Right kidney (tissue), 1 donor: ENCODE data around the gene LSP1.

ENCODE experiments used
- DNase-seq: peaks from one replicate; pipeline ENCODE4 v3.0.0-alpha.2; 2016

Gene LSP1

DNA sequence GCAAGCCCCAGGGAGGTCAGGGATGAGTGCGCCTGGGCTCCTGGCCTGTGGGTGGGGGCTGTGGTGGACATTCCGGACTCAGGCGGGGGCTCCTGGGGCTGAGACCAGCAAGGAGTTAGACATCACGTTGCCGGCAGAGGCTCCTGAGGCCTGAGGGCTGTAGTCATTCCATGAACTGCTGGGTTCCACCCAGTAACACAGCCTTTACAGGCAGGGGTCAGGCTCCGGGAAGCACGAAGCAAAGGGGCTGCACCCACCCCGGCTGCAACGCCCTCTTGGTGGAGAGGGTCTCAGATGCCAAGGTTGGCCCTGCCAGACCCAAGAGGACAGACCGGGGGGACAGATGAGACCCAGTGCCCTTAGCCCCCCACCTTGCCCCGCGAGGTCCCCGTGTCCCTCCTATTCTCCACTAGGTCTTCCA, 75.6 kb downstream of the LSP1 start:
- no peak for DNase-seq

DNA sequence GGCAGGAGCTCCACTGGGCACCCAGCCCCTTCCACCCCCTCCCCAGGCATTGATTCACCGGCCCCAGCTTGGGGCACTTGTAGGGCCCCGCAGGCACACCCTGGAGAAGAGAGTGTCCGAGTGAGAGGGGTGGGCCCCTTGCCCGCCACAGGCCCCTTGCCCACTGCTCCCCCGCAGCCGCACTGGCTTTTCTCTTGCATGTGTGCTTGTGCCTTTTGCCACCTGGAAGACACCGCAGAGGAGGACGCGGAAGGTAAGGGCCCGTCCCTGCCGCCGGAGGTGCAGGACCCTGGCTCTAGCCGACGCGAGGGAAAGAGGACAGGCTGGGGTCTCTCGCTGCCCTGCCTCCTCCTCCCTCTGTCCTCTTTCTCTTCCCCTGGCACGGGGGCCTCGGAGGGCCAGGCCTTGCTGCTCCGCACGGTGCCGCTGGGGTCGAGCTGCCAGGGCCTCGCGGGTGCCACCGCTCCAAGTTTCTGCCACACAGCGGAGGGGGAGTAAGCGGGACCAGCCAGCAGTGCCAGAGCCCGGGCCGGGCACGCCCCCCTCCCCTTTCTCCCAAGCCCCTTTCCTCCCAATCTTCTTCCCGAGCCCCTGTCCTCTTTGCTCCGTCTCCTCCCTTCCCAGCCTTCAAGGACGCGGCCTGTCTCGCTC, 76.1 kb downstream of the LSP1 start:
- no peak for DNase-seq

DNA sequence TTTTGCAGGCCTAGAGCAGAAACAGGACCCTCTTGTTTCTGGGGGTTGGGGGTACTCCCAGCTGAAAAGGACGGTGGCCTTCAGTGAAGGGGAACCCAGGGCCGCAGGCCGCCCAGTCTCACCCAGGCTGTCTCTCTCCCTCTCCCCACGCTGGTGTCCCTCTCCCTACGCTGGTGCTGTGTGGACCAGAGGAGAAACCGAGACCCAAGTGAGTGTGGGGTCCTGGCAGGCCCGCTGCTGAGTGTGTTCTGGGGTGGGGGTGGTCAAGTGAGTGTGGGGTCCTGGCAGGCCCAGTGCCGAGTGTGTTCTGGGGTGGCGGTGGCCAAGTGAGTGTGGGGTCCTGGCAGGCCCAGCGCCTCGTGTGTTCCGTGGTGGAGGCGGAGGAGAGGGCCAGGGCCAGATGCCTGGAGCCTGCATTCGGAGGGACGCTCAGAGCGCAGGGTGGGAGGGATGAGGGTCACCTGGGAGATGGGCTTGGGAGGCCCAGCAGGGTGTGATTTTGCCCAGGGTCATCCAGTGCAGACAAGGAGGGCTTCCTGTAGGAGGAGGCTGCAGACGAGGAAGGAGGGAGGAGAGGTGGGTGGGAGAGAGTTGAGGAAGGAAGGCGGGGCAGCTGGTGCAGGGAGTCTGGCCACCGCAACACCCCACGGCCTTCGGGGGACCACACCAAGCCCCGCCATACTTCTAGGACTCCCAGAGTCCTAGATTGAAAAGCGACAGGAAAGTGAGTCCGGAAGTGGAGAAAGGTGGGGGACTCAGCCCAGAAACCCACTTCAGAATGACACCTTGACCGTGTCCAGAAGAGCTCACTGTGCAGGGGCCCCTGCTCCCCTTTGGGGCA, 77.0 kb downstream of the LSP1 start:
- no peak for DNase-seq

DNA sequence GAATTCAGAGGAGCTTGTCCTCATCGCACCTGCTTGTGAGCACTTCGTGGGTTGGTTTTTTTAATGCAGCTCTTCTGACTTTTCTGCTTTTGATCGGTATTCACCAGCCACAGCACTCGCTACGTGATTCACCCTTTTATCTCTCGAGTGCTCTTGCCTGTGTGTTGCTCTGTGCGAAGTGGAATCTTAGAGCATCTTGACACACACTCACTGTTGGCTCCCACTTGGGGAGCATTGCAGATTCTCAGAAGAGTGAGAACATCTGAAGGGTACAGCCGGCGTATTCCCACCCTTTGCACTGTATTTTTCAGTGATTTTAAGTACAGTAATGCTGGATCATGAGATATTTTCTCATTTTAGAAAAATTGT, 77.6 kb downstream of the LSP1 start:
- no peak for DNase-seq

DNA sequence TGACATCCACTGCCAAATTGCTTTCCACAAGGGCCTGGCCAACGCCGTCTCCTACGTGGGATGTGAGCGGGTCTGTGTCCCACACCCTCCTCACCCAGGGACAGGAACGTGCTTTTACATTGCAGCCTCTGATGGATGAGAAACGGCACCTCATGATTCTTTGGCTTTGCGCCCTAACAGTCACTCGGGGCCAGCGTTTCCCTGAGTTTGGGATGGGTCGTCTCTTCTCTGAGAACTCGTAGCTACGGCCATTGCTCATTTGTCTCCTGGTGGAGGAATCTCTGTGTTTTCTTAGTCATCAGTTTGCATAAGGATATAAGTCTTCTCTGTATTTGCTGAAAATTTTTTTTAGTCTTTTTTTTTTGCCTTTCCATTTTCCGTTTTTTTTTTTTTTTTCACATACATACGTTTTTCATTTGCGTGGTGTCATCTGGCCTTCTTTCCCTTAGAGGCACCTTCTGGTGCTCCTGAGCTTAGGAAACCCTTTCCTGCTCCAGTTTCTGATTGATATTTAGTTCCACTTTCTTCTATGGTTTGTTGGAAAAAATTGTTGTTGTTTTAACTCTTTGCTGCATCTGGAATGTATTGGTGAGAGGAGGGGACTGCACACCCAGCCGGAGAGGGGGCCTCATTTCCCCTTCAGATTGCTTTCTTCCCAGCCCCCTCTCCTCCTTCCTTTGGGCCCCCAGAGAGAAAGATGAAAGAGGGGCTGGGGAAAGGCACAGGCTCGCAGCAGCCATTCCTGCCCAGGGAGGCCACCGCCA, 78.6 kb downstream of the LSP1 start:
- DNase-seq: no peak

DNA sequence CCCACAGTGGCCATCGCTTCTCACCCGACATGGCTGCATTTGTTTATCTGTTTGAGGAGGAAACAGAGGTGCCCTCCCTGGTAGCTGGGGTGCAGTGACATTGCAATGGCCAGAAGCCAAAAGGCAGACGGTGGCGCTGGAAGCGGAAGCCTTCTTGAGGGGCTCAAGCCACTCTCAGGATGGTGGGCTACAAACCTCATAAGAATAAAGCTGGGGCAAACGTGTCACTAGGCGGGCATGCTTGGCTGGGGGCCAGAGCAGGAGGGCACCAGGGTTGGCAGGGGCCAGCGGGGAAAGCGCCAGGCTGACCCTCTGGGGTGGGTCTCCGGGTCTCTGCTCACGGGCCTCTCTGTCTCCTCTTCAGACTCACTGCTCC, 79.2 kb downstream of the LSP1 start:
- DNase-seq: no peak

DNA sequence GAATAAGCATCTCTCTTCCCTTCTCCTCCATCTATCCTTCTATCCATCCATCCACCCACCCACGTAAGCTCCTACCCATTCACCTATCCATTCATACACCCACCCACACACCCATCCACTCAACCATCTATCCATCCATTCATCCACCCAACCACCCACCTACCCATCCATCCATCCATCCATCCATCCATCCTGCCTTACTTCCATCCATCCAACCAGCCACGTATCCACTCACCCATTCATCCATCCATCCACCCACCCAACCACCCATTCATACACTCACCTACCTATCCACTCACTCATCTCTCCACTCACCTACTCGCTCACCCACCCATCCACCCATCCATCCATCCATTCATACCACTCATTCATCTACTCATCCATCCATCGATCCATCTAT, 79.8 kb downstream of the LSP1 start:
- no peak for DNase-seq

DNA sequence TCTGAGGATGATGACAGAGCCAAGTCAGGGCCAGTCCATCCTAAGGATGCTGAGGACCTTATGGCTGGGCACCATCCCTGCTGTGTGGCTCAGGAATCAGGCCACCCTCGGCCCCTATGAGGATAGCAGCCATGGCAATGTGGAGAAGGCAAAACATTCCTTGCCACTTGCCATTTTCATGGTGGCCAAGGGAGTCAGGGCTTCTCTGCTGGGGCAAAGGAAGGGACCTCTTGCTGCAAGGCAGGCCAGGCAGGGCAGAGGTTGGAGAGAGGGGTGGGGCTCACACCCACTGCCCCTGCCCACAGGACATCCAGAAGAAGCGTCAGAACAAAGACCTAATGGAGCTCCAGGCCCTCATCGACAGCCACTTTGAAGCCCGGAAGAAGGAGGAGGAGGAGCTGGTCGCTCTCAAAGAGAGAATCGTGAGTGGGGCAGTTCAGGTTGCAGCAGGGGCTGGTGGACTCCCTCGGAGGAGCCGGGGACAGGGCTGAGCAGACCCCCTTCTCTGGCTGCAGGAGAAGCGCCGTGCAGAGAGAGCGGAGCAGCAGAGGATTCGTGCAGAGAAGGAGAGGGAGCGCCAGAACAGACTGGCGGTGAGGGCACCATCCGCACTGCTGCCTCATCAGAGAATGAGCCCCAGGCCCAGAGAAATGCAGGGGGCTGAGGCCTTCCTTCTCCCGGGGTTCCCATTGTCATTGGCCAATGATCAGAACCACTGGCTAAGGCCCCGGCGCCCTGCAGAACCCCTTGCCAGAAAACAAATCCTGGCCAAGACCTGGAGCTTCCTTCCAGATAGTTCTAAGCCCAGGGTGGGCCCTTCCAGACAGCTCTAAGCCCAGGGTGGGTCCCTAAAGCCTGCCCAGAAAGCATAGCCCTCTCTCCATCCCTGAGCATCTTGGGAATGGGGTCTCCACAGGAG, 80.8 kb downstream of the LSP1 start:
- DNase-seq: no peak

DNA sequence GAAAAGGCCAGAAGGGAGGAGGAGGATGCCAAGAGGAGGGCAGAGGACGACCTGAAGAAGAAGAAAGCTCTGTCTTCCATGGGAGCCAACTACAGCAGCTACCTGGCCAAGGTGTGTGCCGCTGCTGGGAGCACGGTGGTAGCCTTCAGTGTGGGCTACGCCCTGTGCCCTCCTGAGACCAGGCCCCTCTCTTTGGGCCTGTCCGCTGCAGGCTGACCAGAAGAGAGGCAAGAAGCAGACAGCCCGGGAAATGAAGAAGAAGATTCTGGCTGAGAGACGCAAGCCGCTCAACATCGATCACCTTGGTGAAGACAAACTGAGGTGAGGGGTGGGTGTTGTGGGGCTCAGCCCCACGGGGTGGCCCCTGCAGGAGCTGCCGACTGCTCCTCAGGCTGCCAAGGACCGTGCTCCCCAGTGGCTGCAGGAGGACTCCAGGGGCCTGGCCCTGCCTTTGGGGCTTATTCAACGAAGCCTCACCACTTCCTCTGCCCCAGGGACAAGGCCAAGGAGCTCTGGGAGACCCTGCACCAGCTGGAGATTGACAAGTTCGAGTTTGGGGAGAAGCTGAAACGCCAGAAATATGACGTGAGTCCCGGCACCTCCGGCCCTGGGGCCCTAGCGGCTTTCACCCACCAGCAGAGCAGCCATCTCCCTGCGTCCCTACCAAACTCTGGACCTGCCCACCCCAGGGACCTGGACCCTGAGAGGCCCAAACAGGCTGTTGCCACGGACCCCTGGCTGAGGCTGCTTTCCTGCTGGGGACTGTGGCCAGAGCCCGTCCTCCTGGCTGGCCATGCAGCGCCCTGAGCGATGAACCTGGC, 81.7 kb downstream of the LSP1 start:
- no peak for DNase-seq

DNA sequence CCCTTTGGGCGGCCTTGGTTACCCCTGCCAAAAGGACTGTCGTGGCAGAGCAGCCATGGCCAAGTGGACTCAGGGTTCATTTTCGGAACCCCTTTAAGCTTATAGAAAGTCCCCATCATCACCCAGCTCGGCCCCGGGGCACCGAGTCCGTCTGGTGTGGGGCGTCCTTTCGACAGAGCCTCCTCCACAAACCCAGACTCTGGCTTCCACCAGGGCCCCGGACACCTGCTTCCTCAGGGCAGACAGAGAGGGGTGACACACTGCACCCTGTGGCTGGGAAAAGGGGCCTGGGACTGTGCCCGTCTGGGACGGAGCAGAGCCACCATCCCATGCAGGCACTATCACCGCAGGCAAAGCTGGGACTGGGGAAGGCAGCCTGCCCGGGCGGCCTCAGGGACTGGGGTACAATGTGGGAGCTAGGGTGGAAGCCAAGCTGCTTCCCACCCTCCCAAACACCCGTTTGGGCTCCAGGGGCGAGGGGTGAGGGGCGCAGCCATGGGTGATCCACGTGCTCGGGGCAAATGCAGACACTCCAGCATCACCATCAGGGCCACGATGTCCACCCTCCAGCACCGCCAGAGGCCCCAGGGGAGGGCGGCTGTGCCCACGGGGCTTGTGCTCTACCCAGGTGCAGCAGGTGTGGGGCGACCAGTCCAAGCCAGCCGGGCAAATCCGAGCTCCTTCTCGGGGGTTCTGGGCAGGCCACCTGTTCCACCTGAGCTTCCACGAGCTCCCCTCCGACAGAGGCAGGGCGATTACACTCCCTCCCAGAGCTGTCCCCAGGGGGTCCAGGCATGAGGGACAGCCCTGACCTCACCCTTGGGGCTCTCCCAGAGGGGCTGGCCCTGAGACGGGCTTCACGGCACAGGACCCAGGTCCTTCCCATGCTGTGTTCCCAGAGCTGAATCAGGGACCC, 82.5 kb downstream of the LSP1 start:
- DNase-seq: no peak

DNA sequence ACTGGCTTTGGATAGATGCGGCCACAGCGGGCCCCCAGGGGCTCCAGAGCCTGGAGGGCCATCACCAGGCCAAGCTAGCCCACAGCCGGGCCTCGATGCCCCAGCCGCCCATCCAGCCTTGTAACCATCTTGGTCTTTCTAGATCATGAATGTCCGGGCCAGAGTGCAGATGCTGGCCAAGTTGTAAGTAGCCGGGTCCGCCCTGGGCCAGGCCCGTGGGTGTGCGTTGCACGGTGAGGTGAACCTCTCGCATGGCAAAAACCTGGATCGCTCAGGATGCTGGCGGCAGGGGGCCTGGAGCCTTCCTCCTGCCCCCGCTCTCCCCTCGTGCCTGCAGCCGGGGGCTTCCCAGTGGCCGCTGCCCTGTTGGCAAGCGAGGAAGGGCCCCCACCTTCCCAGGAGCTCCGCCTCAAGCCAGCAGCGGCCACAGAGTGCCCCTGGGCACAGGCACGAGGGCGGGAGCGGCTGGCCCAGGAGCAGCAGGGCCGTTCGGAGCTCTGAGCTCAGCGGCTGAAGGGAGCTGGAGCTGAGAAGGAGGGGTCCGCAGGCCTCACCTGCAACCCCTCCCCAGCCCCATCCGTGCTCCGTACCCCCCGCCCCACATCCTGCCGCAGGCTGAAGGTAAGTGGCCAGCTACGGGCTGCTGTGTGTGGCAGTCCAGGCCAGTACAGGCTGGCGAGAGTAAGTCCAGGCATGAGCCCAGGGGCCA, 83.3 kb downstream of the LSP1 start:
- no peak for DNase-seq

DNA sequence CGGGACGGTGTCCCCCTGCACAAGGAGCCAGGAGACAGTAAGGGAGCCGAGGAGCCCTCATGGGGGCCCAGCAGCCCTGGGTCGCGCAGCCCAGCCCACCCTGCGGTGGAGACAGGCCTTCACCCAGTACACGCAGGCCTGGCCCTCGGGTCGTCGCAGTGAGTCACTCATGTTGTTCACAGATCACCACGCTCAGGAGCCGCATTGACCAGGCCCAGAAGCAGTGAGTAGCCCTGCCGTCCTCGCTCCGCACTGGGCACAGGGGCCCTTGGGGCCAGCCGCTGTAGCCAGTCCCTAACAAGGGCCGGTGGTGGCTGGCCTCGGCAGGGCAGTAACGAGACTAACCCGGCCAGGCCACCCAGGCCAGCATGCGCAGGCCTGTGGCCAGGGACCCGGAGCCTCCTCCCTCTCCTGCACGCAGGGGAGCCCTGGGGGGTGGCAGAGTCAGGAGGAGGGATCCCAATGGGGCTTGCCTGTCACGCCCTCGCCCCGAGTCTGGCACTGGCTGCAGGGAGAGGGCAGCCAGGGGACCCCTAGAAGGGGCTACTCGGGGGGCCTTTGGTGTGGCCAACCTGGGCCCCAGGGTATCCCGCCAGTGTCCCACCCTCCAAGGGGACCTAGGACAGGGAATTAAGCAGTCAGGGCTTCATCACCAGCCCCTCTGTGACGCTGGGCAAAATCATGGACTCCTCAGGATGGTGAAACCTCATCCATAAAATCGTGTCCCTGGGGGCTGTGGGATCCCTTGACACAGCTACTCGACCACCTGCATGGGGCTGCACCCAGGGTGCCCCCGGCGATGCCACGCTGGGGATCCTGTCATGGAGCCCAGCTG, 84.1 kb downstream of the LSP1 start:
- DNase-seq: no peak

DNA sequence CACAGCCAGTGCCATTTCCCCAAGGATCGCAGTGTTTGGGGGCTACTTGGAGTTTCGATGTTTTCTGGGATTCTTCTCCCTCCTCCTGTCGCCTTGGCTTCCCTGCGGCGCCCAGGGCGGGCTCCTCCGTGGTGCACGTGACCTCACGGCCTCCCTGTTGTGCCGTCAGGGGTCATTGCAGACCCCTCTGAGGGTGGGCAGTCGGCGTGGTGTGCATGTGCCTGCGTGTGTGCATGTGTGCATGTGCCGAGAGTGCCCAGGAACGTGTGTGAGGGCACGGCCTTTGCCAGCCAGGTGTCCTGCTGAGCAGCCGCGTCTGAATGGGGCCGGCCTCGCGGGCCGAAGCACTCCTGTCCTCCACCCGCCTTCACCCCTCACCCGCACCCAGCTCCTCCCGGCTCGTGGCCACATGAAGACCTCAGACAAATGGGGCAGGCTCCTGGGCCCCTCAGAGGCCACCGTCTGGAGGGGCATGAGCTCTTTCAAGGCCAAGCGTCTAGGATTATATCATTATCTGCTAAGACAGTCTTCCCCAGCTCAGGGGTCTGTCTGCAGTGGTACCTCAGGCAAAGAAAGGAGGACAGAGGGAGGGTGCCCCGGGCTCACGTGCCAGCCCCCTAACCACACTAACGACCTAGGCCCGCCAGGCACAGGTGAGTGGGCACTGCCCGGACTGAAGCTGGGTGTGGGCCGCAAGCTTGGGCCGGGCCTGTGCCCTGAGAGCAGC, 84.9 kb downstream of the LSP1 start:
- no peak for DNase-seq

DNA sequence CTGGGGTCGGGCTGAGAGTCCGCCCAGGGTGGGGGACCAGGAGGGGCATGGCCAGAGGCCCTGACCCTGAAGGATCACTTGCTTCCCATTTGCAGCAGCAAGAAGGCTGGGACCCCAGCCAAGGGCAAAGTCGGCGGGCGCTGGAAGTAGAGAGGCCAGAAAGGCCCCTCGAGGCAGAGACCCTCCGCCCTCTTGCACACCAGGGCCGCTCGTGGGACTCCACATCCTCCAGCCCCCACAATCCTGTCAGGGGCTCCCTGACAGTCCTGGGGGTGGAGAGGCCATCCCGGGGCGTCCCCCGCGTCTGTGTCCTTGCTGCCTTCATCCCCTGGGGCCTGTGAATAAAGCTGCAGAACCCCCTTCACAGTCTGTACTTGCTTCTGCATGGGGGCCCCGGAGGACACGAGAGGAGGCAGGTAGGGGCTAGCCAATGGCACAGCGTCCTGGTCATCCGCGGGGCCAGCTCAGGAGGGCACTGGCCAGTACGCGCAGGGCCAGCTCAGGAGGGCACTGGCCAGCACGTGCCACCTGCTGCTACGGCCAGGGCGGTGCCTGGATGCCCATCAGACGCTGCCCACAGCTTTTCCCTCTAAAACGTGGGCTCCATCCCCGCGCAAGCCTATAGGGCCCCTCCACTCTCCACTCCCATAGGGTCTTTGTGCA, 85.6 kb downstream of the LSP1 start:
- peak; percentile 8 for DNase-seq

DNA sequence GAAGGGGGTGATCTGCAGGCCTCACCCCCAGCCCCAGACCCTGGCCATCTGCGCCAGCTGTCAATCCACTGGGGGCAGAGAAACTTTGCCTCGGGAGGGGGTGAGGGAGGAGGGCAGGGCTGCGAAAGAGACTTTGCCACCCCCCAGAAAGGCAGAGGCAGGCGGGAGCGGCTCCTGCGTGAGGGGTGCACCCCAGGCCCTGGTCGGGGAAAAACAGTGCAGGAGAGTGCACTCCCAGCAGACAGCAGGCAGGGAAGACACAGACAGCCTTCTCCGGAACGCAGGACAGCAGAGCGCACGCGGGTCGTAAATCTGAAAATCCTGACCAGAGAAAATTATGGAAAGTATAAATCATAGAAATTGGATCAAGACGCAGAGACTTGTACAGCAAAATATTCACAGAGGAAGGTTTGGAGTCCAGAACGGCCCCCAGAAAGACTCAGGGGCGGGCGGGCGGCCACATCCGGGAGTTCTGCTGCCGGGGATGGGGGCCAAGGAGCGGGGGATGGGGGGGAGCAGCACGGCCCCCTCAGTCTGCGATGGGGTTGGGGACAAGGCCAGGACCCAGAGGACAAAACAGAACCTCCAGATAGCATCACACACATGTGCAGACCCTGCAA, 86.2 kb downstream of the LSP1 start:
- DNase-seq: peak; percentile 47

DNA sequence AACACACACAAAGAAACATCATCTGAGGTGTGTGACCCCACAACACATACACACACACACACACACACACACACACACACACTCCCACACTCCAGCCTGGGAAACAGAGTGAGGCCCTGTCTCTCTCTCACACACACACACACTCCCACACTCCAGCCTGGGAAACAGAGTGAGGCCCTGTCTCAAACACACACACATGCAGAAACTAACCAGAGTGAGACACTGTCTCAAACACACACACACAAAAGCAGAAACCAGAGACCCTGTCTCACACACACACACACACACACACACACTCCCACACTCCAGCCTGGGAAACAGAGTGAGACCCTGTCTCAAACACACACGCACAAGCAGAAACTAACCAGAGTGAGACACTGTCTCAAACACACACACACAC, 86.9 kb downstream of the LSP1 start:
- peak; percentile 51 for DNase-seq
